GM12878 (cell line): ENCODE measurements around the gene TRIM8.
A peak's percentile ranks its signal among the peaks of the same experiment; 100 is the strongest.

Experiments
- CTCF ChIP-seq, 3 experiments: IDR thresholded peaks in 2 of 3; conservative IDR thresholded peaks in 1 of 3; 2 replicates each; pipeline ENCODE4 v1.5.1; 2011; ENCODE audit warnings: low read depth in 3 of 3, low read length in 3 of 3, mild to moderate bottlenecking in 3 of 3, control low read depth in 2 of 3, moderate library complexity in 2 of 3, inconsistent platforms in 1 of 3, mixed read lengths in 1 of 3; ENCODE audit not compliant: control insufficient read depth in 2 of 3, insufficient read depth in 1 of 3; ENCODE audit errors: extremely low read depth in 1 of 3
- IKZF1 ChIP-seq: fragments of 450-650 bp; conservative IDR thresholded peaks from 2 replicates; pipeline ENCODE4 v1.6.1; 2017; ENCODE audit warnings: antibody characterized with exemption, mild to moderate bottlenecking
- MXI1 ChIP-seq: fragments of 150-350 bp; IDR thresholded peaks from 2 replicates; pipeline ENCODE4 v1.6.1; 2011; ENCODE audit warnings: low read depth, mild to moderate bottlenecking, inconsistent platforms, low read length, improper control_type of control experiment
- RAD21 ChIP-seq: IDR thresholded peaks from 2 replicates; pipeline ENCODE4 v1.6.1; 2011; ENCODE audit warnings: mild to moderate bottlenecking, low read depth, low read length, moderate library complexity; ENCODE audit not compliant: insufficient read depth
- SREBF2 ChIP-seq: IDR thresholded peaks from 2 replicates; pipeline ENCODE4 v1.6.1; 2012; ENCODE audit warnings: mild to moderate bottlenecking, low read length
- TARDBP ChIP-seq: IDR thresholded peaks from 2 replicates; pipeline ENCODE4 v1.6.1; 2016; ENCODE audit warnings: borderline replicate concordance

DNA sequence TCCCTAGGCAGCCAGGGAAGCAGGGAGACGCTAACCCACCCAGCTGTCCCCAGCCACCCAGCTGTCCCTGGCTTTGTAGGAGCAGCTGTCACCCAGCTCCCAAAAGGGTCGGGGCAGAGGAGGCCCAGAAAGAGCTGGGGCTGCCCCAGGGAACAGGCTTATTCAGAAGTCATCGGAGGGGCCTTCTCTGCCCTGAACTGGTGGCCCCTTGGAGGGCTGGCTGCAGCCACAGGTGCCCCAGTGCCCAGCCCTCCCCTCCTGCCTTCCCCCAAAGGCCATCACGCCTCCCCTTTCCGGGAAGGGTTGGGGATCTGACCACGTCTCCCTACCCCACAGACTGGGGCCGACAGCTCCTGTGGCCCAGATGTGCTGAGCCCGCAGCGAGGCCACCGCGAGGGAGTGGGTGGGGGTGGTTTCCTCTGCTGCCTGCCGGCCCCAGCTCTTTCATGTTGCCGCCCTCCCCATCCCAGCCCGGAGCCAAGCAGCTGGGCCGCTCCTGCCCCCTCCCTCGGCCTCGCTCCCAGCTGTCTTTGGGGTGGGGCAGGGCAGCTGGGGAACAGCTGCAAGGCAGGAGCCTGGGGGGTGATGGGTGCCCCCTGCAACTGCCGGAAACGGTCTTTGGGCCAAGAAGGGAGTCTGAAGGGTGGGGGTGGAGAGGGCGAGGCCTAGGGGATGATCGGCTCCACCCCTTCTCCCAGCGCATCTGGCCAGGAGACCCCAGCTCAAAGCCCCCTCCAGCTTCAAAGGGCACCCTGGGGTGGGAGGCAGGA, 16.8 kb downstream of the TRIM8 start:
- no peak for TF ChIP-seq SREBF2
- TF ChIP-seq RAD21: peak; percentile 14; the same call in 1 of the 2 replicates
- peak; percentile 81; the same call in 1 of the 2 replicates for TF ChIP-seq TARDBP
- no peak for TF ChIP-seq CTCF (IDR thresholded peaks at IDR 0.05 in 2 of 3, conservative IDR thresholded peaks at IDR 0.05 in 1 of 3; ENCODE audit: control insufficient read depth in 2 of 3, extremely low read depth in 1 of 3, insufficient read depth in 1 of 3, low read depth in 3 of 3, low read length in 3 of 3)
- TF ChIP-seq IKZF1: peak; percentile 92
- TF ChIP-seq MXI1: peak; percentile 54; the same call in 1 of the 2 replicates
